NCI-H748 (cell line): ENCODE results near the gene ABTB2.
A peak's percentile ranks its signal among the peaks of the same experiment; 100 is the strongest.

Source experiments
- DNase-seq: peaks from one replicate; lab custom pipeline; 2025; ENCODE audit not compliant: unreplicated experiment; lab: John Stamatoyannopoulos, UW

The ABTB2 gene

DNA sequence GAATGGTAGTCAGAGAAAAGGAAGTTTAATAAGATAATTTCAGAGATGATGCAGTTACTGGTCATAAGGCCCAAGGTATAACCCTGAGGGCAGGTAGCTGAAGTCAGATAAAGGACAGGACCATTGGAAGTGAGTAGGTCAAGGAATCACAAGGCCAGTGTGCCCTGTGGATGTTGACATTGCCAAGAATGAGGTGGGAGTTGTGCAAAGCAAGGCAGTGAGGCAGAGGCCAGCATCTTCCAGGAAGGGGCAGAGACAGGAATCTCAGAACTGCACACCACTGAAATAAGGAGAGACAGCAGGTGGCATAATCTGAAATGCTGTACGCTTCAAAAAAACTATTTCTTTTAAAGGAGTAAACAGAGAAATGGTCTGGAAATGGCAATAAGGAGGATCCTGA lies 61.4 kb downstream of the ABTB2 start:
- DNase-seq: no peak

- no peak for DNase-seq
Observed at GRCh38 chr11:34292546-34292945, 65.3 kb downstream of the ABTB2 start.

DNA sequence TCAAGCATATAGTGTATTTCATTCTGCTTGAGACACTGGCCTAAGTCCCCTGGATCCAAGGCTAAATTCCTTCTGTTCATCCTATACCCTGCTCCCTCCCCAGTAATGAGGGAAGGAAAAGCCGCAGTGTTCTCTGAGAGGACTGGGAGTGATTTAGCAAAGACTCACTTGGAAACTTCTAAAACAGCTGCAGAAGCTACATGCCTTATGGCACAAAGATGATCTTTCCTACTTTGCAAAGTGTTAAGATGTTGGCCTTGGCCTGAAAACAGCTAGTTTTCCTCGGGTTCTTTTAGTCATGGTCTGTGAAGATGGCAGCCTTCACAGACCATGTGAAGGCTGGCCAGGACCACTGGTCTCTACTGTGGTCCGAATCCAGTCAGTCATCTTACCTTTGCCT lies 65.7 kb downstream of the ABTB2 start:
- no peak for DNase-seq

- DNase-seq: no peak
Observed at GRCh38 chr11:34290926-34291325, 66.9 kb downstream of the ABTB2 start.

GRCh38 chr11:34288492-34288891 lies 69.3 kb downstream of the ABTB2 start:
- no peak for DNase-seq

GRCh38 chr11:34284811-34285481 lies 72.9 kb downstream of the ABTB2 start:
- peak; percentile 98 for DNase-seq

DNA sequence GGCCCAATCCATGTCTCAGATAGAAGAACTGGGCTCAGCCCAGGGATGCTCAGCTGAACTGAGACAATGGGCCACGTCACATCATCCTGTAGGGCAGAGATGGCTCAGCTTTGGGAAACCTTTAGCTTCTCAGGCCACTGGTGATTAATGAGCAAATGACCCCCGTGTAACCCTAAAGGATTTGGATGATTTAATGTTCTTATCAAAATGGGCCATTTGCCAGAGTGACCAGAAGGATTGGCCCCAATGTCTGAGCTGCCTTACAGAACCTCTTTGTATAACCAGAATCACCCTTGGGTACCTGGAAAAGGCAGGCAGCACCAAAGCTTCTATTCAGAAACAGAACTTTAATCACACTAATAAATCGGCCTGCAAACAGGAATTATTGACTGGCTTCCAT lies 73.7 kb downstream of the ABTB2 start:
- DNase-seq: peak; percentile 50

GRCh38 chr11:34280945-34281872 lies 76.6 kb downstream of the ABTB2 start:
- DNase-seq: peak; percentile 68

- no peak for DNase-seq
Observed at GRCh38 chr11:34278693-34279297, 79.0 kb downstream of the ABTB2 start.

DNA sequence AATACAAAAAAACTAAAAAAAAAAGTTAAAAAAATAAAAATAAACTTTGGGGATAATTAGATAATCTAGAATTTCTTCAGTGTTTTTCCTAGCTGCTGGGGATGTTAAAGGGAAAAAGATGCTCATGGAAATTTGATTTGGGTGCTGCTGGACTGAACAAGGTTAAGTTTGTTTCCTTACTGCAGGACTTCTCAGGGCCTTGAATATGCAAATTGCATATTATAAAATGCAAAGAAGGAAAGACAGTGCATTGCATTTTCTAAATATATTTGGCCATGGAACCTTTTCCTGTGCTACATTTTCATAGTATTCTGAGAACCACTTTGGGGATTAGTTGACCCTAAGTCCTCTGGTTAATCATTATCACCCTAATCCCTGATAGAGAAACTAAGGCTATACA lies 79.6 kb downstream of the ABTB2 start:
- no peak for DNase-seq

DNA sequence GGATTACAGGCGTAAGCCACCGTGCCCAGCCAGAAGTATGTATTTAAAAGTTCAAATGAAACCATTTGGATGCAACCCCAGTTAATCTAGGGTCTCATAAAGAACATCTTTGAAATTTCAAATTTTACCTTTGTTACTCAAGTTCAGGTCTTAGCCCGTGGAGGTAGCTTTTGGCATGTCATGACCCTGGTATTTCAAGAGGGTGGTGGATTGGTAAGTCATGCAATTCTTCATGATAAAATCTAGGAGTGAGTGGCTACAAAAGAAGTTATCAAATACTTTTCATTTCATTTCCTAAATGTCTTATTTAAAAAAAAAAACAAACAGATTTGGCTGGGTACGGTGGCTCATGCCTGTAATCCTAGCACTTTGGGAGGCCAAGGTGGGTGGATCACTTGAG lies 80.6 kb downstream of the ABTB2 start:
- no peak for DNase-seq

DNA sequence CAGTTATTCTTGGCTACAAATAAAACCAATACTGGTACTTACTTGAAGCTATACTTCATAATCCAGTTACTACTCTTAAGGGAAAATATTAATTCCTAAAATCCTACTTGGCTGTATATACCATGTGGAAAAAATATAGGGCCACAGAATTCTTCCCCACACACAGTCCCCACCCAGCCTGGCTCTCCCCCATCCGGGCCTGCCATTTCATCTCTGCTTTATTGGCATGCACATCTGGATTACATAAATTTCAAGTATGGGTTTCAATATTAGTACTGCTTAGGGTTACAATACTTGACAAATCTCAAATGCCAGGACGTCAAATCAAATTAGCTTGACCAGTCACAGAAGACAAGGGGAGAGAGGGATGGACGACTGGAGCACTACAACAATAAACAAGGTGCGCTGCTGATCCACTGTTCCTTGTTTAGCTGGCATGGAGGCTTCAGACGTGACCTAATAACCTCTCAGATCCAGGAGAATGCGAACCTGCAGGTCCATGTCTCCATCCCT lies 81.4 kb downstream of the ABTB2 start:
- no peak for DNase-seq

GRCh38 chr11:34275486-34275885 lies 82.3 kb downstream of the ABTB2 start:
- DNase-seq: no peak

DNA sequence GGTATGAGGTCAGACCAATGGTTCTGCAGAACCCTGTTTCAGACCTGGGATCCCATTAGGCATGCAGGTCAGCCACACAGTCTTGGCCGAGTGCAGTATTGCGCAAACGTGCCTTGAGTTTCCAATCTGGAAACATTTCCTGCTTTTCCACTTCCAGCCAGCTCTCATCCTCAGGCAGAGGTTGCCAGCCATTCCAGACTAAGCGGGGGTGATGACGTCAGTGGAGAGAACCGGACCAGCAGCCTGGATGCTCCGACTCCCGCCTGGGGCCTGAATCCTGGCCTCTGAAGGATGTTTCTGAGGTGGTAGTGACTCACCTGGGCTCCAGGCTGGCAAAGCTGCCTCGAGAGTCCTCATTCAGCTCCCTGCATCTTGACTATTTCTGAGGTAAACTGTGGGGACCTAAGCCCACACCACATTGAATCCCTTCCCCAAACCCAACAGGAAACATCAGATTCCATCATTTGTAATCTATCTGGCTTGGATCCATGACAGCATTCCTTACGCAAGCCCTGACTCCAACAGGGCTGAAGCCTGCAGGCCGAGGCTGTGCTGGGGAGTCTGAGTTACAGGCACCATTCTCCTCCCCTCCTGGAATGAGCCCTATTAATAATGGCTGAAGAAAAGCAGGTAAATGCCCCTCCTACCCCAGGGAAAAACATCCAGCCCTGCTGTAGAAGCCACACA lies 83.0 kb downstream of the ABTB2 start:
- DNase-seq: no peak

DNA sequence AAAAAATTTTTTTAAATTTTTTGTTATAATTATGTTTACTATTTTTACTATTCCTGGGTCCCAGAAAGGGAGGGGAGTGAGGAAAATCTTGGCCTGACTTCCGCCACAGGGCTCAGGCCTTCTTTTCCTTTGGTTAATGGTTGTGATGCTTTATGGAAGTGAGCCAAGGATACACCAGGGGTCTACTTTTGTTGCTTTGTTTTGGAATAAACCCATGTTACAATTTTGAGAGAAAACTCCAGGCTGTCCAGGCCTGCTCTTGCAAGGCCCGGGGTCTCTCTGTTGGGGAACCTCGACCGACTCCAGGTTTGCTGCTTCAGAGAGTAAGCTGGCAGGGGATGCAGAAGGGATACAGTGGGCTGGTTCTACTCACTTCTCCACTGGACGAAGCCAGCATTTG lies 84.7 kb downstream of the ABTB2 start:
- no peak for DNase-seq

- no peak for DNase-seq
Observed at GRCh38 chr11:34271727-34272126, 86.1 kb downstream of the ABTB2 start.

GRCh38 chr11:34270711-34271110 lies 87.1 kb downstream of the ABTB2 start:
- DNase-seq: no peak

DNA sequence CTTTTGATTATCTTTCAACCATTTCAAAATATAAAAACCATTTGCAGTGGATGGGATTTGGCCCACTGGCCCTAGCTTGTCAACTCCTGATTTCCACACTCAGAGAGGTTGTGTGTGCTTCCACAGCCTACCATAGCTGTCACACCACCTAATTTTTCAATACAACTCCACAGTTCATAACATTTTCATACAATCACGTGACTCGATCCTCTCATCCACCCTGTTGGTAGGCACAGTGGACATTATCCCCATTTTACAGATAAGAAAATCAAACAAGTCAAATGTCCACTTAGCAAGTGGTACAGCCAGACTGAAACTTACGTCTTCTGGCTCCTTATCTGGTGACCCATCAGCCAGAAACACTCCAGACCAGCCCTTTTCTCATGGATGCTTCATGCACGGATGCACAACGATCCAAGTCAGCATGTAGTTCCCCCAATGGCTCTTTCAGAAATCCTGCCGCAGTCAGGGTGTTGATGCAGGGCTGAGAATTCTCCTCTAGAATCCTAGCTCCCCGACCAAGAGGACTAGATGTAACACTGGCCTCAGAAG lies 88.0 kb downstream of the ABTB2 start:
- no peak for DNase-seq

GRCh38 chr11:34268906-34269430 lies 88.8 kb downstream of the ABTB2 start:
- DNase-seq: no peak

DNA sequence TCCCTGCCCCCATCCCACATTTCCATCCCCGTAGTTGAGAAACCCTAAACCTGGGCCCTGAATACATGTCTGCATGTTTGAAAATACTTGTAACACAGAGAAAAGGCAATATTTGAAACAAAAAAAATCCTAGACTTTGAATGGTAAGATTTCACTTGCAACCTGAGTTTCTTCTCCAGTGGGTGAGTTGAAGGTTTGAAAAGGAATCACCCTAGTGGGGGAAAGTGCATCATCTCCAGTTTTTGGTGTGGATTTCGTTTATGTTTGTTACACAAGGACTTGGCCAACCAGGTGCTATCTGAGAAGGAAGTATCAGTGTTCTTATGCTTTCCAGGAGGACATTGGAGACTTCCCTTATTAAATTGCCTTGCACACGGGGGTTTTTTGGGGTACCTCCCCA lies 90.4 kb downstream of the ABTB2 start:
- DNase-seq: no peak

DNA sequence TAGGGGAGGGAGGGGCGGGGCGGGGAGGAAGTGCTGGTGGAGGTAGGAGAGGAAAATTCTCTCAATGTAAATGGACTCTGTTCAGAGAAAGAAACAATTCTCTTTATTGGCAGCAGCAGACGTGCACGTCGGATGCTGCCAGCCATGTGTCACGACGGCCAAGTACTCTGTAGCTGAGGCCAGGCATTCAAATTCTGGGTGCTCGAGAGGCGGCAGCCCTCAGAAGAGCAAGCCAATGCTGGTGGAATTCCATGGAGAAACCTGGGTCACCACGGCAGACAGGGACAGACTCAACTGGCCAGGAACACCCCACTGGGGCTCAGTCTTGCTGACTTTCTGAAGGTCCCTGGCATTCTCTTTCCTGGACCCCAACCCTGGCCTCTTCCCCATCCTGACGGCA lies 90.8 kb downstream of the ABTB2 start:
- DNase-seq: no peak
